ENCODE measurements around the gene APP. TPM values are rescaled to one million over a fixed set of nuclear protein-coding genes. Genes with fewer than 3 reads are reported as not detected.

Gene APP
- total RNA-seq, 2 experiments from 2014 or later: 14.5 to 14.9 TPM

DNA sequence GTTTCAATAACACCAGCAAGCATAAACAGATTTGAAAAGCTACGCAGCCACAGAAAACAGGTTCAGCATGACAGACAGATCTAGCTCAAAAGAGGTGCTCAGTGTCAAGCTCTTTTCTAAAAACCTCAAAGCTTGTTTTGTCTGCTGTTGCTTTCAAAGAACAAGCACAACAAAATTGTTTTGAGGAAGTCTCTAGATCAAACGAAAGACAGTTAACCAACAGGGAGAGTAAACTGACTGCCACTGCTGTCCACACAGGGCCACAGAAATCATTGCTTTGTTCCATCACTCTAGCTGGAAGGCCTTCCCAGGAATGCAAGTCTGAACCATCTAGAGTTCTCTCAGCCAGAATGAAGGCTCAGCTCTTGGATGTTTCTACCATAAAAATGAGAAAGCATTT lies 12.8 kb downstream of the APP start:
- H3K4me3 Mint-ChIP-seq: no peak overlapping the region
- ATAC-seq (no peak), DNase-seq (no peak)
- H3K27me3 Mint-ChIP-seq (ENCODE audit: low read depth): no peaks in the 10 kb centered on the region
- H3K36me3 Mint-ChIP-seq (ENCODE audit: low read depth): no peaks in the 10 kb centered on the region
- ChIA-PET POLR2A (no interaction called here), CTCF (interaction anchor here (0.9 to 1.1 kb wide), 3 partner anchors 9 to 13 kb away, joined by 4 to 7 read pairs (median 4); partner anchors contain the start of gene APP)
- H3K4me1 Mint-ChIP-seq (ENCODE audit: low read depth): peaks cover 8% of the 10 kb centered on the region
- H3K9me3 Mint-ChIP-seq (ENCODE audit: insufficient read depth): no peaks in the 10 kb centered on the region
- H3K27ac Mint-ChIP-seq: no peak overlapping the region

DNA sequence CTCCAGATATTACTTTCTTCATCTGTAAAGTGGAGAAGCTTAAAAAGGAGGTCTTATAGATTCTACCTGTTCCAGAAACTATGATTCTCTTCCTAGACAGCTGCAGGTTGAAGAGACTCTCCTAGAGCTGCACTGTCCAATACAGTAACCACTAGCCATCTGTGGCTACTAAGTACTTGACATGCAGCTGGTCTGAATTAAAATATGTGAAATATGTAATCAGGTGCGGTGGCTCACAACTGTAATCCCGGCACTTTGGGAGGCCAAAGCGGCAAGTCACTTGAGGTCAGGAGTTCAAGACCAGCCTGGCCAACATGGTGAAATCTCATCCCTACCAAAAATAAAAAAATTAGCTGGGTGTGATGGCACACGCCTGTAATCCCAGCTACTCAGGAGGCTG lies 15.8 kb downstream of the APP start:
- POLR2A ChIA-PET: no interaction called here

DNA sequence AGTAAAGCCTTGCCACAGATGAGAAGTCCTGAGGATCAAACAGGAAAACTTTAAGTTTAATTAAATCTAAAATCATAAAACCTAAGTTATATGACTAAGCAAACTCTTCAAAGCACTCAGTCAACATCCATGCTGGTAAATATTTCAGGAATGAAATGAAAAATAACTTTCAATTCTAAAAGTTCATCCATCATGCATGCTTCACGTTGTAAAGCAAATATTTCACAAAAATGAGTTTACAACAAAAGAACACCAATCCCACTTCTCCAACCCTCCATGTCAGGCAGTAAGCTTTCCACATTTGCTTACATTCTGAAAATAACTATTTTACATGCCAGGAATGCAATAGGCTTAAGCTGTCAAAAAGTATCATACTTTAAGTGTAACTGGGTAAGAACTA lies 16.8 kb downstream of the APP start:
- POLR2A ChIA-PET: no interaction called here
- peaks cover 10% of the 10 kb centered on the region for H3K4me1 Mint-ChIP-seq (ENCODE audit: low read depth)
- no peak for ATAC-seq
- no peak overlapping the region for H3K4me3 Mint-ChIP-seq
- no peak for DNase-seq
- H3K36me3 Mint-ChIP-seq (ENCODE audit: low read depth): no peaks in the 10 kb centered on the region
- CTCF ChIA-PET: interaction anchor here (0.9 to 4.2 kb wide), 2 partner anchors 16 to 273 kb away, joined by 3 to 22 read pairs; partner anchors contain the start of gene APP
- no peaks in the 10 kb centered on the region for H3K9me3 Mint-ChIP-seq (ENCODE audit: insufficient read depth)
- no peak overlapping the region for H3K27ac Mint-ChIP-seq
- H3K27me3 Mint-ChIP-seq (ENCODE audit: low read depth): no peaks in the 10 kb centered on the region

More for the DNA sequence above, 15.8 kb downstream of the APP start:
- no peaks in the 10 kb centered on the region for H3K27me3 Mint-ChIP-seq (ENCODE audit: low read depth)
- H3K27ac Mint-ChIP-seq: no peak overlapping the region
- no peaks in the 10 kb centered on the region for H3K9me3 Mint-ChIP-seq (ENCODE audit: insufficient read depth)
- CTCF ChIA-PET: interaction anchor here (4.2 kb wide), 1 partner anchor 15 kb away, joined by 22 read pairs; the partner anchor contains the start of gene APP
- DNase-seq (no peak), ATAC-seq (no peak)
- H3K4me3 Mint-ChIP-seq: no peak overlapping the region
- H3K4me1 Mint-ChIP-seq (ENCODE audit: low read depth): peaks cover 8% of the 10 kb centered on the region
- H3K36me3 Mint-ChIP-seq (ENCODE audit: low read depth): no peaks in the 10 kb centered on the region

DNA sequence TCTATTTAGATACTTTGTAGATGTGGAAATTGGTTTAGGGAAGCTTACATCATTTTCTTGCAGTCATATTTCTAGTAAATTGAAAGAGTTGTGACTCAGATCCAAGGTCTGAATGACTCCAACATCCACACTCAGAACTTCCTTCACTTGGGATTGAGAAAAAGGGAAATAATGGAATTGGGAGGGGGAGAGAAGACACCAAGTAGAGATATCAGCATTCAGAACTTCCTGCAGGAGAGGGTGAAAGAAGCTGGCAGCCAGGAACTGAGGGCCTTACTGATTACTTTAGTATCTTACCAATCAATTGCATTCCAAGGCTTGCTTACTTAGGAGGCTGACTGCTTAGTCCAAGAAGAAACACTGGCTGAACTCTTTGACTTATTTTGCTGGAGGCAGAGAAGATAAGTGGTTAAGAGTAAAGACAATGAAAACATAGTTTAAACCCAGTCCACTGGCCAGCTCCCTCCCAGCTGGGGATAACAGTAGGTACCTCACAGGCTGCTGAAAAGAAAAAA lies 21.7 kb downstream of the APP start:
- no peaks in the 10 kb centered on the region for H3K36me3 Mint-ChIP-seq (ENCODE audit: low read depth)
- ChIA-PET CTCF (interaction anchor here (1.0 kb wide), 1 partner anchor 9 kb away, joined by 4 read pairs; no protein-coding TSS in a partner anchor), POLR2A (no interaction called here)
- peaks cover 14% of the 10 kb centered on the region for H3K4me1 Mint-ChIP-seq (ENCODE audit: low read depth)
- H3K27me3 Mint-ChIP-seq (ENCODE audit: low read depth): no peaks in the 10 kb centered on the region
- H3K9me3 Mint-ChIP-seq (ENCODE audit: insufficient read depth): no peaks in the 10 kb centered on the region
- no peak overlapping the region for H3K27ac Mint-ChIP-seq
- H3K4me3 Mint-ChIP-seq: no peak overlapping the region
- ATAC-seq (no peak), DNase-seq (no peak)

DNA sequence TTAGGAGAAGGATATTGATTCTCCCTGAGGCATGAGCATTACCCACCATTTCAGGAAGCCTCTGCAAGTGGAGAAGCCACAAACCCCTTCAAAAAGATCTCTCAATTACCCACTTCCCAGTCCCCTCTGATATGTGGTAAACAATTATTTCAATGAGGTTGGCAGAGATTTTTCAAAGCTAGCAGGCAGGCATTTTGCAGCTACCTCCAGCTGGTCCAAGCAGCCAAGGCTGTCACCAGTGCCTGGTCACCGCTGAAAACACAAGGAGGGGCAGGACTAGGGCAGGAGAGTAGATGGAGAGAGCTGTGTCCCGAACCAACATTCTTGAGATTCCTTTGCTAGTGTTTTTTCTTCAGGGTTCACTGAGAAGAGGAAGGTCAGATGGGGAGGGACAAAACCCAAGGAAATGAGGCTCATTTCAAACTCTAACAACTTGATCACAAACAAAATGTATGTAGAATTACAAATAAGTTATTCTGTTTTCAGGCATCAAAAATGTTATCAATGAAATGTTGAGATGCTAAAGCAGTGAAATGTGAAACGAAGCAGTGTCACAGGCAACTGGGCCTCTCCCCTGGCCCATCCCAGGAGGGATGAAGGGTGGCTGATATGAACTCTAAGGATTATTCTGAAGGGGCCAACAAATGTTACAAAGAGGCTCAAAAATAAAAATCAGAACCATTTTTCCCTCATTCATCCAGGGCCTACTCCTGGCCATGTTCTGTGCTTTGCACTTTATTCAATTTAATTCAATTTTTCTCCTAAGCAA lies 22.3 kb downstream of the APP start:
- no peak for ATAC-seq
- ChIA-PET POLR2A (no interaction called here), CTCF (interaction anchor here (1.0 kb wide), 1 partner anchor 9 kb away, joined by 4 read pairs; no protein-coding TSS in a partner anchor)
- Mint-ChIP-seq H3K27me3 (ENCODE audit: low read depth) (no peaks in the 10 kb centered on the region), H3K4me3 (no peak overlapping the region), H3K36me3 (ENCODE audit: low read depth) (no peaks in the 10 kb centered on the region), H3K9me3 (ENCODE audit: insufficient read depth) (no peaks in the 10 kb centered on the region), H3K27ac (no peak overlapping the region), H3K4me1 (ENCODE audit: low read depth) (peaks cover 14% of the 10 kb centered on the region)
- DNase-seq: no peak

DNA sequence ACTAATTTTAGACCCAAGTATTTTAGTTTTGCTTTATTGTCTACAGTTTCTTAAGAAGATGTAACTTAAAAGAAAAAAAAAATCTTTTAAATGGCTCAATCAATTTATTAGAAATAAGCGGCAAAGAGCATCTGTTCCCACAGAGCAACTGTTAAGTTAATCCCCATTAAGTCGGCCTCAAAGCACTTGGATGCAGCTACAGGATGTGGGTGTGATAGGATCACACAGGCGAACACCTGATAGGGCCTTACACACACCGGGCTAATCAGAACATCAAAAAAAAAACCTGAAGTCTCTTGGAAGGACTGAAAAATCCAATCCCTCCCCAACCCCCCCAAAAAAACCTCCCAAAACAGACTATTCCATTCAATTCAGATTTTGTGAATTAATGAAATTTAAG lies 23.0 kb downstream of the APP start:
- no peaks in the 10 kb centered on the region for H3K9me3 Mint-ChIP-seq (ENCODE audit: insufficient read depth)
- peaks cover 14% of the 10 kb centered on the region for H3K4me1 Mint-ChIP-seq (ENCODE audit: low read depth)
- no peaks in the 10 kb centered on the region for H3K27me3 Mint-ChIP-seq (ENCODE audit: low read depth)
- H3K27ac Mint-ChIP-seq: no peak overlapping the region
- no peak for DNase-seq
- no peak for ATAC-seq
- ChIA-PET POLR2A (no interaction called here), CTCF (no interaction called here)
- no peak overlapping the region for H3K4me3 Mint-ChIP-seq
- no peaks in the 10 kb centered on the region for H3K36me3 Mint-ChIP-seq (ENCODE audit: low read depth)

DNA sequence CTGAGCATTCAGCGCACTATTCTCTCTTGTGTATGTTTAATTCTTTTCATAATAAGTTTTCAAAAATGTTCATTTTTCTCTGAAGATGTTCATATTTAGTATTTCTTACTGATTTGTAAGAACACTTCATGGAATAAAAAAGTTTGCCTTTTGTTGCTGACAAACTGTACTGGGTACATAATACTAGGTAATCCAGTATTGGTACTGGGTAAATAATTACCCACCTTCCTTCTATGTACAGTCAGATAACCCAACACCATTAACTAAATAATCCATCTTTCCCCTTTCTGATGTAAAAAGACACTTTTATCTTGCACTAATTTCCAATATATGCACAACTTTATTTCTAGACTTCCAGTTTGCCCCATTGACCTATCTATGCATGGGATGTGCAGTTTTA lies 23.9 kb downstream of the APP start:
- no peak for ATAC-seq
- POLR2A ChIA-PET: no interaction called here
- H3K9me3 Mint-ChIP-seq (ENCODE audit: insufficient read depth): no peaks in the 10 kb centered on the region

DNA sequence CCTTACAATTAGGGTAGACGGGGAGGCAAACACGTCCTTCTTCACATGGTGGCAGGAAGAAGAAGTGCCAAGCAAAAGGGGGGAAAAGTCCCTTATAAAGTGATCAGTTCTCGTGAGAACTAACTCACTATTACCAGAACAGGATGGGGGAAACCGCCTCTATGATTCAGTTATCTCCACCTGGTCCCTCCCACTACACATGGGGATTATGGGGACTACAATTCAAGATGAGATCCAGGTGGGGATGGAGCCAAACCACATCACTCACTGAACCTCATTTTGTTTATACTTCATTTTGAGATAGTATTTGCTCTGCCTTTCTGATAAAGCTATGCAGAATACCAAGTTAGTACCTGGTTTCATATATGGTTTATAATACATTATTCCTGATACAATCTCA lies 26.5 kb downstream of the APP start:
- DNase-seq (no peak), ATAC-seq (no peak)
- no peak overlapping the region for H3K4me3 Mint-ChIP-seq
- ChIA-PET POLR2A (no interaction called here), CTCF (interaction anchor here (1.5 kb wide), 1 partner anchor 24 kb away, joined by 3 read pairs; no protein-coding TSS in a partner anchor)
- H3K36me3 Mint-ChIP-seq (ENCODE audit: low read depth): no peaks in the 10 kb centered on the region
- no peak overlapping the region for H3K27ac Mint-ChIP-seq
- no peaks in the 10 kb centered on the region for H3K27me3 Mint-ChIP-seq (ENCODE audit: low read depth)
- no peaks in the 10 kb centered on the region for H3K9me3 Mint-ChIP-seq (ENCODE audit: insufficient read depth)
- peaks cover 14% of the 10 kb centered on the region for H3K4me1 Mint-ChIP-seq (ENCODE audit: low read depth)

More for the DNA sequence above, 23.9 kb downstream of the APP start:
- Mint-ChIP-seq H3K36me3 (ENCODE audit: low read depth) (no peaks in the 10 kb centered on the region), H3K4me3 (no peak overlapping the region), H3K27ac (no peak overlapping the region), H3K27me3 (ENCODE audit: low read depth) (no peaks in the 10 kb centered on the region), H3K4me1 (ENCODE audit: low read depth) (peaks cover 14% of the 10 kb centered on the region)
- no peak for DNase-seq
- CTCF ChIA-PET: no interaction called here

DNA sequence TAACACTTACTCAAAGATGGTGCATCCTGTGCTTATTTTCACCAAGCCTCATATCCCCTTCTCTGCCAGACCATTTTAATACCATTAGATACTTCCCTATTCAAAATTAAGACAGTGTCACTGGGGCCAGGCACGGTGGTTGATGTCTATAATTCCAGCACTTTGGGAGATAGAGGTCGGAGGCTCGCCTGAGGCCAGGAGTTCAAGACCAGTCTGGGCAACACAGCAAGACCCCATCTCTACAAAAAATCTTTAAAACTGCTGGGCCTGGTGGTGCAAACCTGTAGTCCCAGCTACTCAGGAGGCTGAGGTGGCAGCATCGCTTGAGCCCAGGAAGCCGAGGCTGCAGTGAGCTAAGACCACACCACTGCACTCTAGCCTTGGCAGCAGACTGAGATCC lies 28.2 kb downstream of the APP start:
- ChIA-PET POLR2A (no interaction called here), CTCF (no interaction called here)
- no peaks in the 10 kb centered on the region for H3K9me3 Mint-ChIP-seq (ENCODE audit: insufficient read depth)
- ATAC-seq: no peak
- no peaks in the 10 kb centered on the region for H3K27me3 Mint-ChIP-seq (ENCODE audit: low read depth)
- H3K4me3 Mint-ChIP-seq: no peak overlapping the region
- H3K27ac Mint-ChIP-seq: no peak overlapping the region
- DNase-seq: no peak
- H3K36me3 Mint-ChIP-seq (ENCODE audit: low read depth): no peaks in the 10 kb centered on the region
- H3K4me1 Mint-ChIP-seq (ENCODE audit: low read depth): peaks cover under 1% of the 10 kb centered on the region

DNA sequence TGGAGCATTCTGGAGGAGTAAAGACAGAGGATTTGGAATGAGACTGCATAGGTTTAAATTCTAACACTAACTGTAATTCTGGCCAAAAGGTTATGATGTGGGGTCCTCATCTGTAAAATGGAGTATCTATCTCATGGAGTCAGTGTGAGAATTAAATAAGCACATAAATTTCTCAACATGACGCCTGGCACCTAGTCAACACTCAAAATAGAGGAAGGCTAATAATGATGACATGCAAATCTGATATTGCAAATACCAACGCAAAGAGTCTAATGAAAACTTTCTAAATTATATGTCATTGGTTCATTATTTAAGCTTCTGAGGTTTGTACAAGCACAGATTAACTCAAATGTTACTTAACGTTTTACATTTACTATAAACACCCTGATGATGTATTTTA lies 29.6 kb downstream of the APP start:
- ChIA-PET POLR2A (no interaction called here), CTCF (interaction anchor here (0.8 kb wide), 1 partner anchor 30 kb away, joined by 4 read pairs; the partner anchor contains the start of gene APP)
- no peaks in the 10 kb centered on the region for H3K27me3 Mint-ChIP-seq (ENCODE audit: low read depth)
- peaks cover 14% of the 10 kb centered on the region for H3K4me1 Mint-ChIP-seq (ENCODE audit: low read depth)
- H3K27ac Mint-ChIP-seq: no peak overlapping the region
- H3K9me3 Mint-ChIP-seq (ENCODE audit: insufficient read depth): no peaks in the 10 kb centered on the region
- DNase-seq (no peak), ATAC-seq (no peak)
- no peaks in the 10 kb centered on the region for H3K36me3 Mint-ChIP-seq (ENCODE audit: low read depth)
- no peak overlapping the region for H3K4me3 Mint-ChIP-seq

DNA sequence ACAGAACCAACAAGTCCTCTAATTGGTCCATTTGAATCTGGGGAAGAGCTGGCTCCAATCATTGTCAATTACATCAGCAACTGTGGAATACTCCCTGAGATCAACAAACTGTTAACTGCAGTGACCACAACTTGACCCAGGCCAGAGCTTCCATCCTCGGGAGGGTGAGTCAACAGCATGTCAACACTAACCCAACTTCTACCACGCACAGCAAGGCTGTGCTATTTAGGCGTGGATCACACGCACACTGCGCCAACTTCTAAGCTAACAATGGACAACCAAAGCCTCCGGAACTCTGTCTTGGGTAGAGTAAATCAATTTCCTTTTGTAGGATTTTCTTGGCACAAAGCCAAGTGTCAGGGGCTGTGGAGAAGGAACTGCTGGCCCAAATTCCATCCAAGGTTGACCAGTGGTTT lies 30.4 kb downstream of the APP start:
- no peaks in the 10 kb centered on the region for H3K36me3 Mint-ChIP-seq (ENCODE audit: low read depth)
- POLR2A ChIA-PET: no interaction called here
- no peak overlapping the region for H3K4me3 Mint-ChIP-seq
- H3K27ac Mint-ChIP-seq: no peak overlapping the region
- ATAC-seq (no peak), DNase-seq (no peak)
- CTCF ChIA-PET: interaction anchor here (0.8 kb wide), 1 partner anchor 31 kb away, joined by 4 read pairs; the partner anchor contains the start of gene APP
- peaks cover 14% of the 10 kb centered on the region for H3K4me1 Mint-ChIP-seq (ENCODE audit: low read depth)
- H3K9me3 Mint-ChIP-seq (ENCODE audit: insufficient read depth): no peaks in the 10 kb centered on the region
- H3K27me3 Mint-ChIP-seq (ENCODE audit: low read depth): no peaks in the 10 kb centered on the region

DNA sequence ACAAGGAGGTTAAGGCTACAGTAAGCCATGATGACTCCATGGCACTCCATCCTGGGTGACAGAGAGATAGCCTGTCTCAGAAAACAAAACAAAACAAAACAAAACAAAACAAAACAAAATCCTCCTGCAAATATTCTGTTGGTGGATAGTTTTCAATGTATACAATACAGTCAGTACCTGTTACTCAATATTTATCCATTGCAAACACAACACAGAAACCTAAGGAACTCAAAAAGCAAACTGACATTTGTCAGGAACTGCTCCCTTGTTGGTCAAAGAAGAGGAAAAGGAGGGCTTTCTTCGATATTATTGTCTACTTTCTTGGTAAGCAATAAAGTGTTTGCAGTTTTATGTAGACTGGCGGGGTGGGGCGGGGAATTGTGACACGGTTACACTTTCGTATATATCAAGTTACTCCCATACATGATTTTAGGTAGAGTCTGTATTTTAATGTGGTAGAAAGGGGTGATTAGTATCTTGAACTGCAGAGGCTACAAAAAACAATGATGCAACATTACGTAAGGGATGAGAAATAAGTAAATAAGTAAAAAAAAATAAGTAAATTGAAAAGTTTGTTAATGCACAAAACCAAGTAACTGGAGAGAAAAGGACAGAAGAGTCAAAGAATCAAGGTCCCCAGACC lies 31.8 kb downstream of the APP start:
- Mint-ChIP-seq H3K9me3 (ENCODE audit: insufficient read depth) (no peaks in the 10 kb centered on the region), H3K27me3 (ENCODE audit: low read depth) (no peaks in the 10 kb centered on the region), H3K4me3 (no peak overlapping the region), H3K36me3 (ENCODE audit: low read depth) (no peaks in the 10 kb centered on the region), H3K27ac (no peak overlapping the region), H3K4me1 (ENCODE audit: low read depth) (peaks cover 14% of the 10 kb centered on the region)
- ATAC-seq (no peak), DNase-seq (no peak)
- ChIA-PET POLR2A (no interaction called here), CTCF (no interaction called here)

All from activated CD8-positive, alpha-beta T cell treated with anti-CD3 and anti-CD28 coated beads, Interleukin-2, amount 10 ng/mL, durations not matched to agents 7 days and 5 days (primary cell).